Measurements from ENCODE around the gene STK17A.

The STK17A gene

GRCh38 chr7:43631559-43631958 lies 48.7 kb downstream of the STK17A start:
- TF ChIP-seq CTCF (IDR thresholded peaks at IDR 0.05; ENCODE audit: insufficient read depth, missing control alignments), result no peak
- FAIRE-seq, result no peak

GRCh38 chr7:43632746-43633145 lies 49.8 kb downstream of the STK17A start:
- TF ChIP-seq CTCF (IDR thresholded peaks at IDR 0.05; ENCODE audit: insufficient read depth, missing control alignments), result no peak
- no peak for FAIRE-seq
- no peak for DNase-seq (ENCODE audit: insufficient read length, low spot score)

More at GRCh38 chr7:43631559-43631958, 48.7 kb downstream of the STK17A start:
- DNase-seq (ENCODE audit: insufficient read length, low spot score), result no peak

- no peak for DNase-seq (ENCODE audit: insufficient read length, low spot score)
- TF ChIP-seq CTCF (IDR thresholded peaks at IDR 0.05; ENCODE audit: insufficient read depth, missing control alignments), result no peak
- FAIRE-seq, result no peak
Measured at GRCh38 chr7:43634384-43634783, 51.5 kb downstream of the STK17A start.

- TF ChIP-seq CTCF (IDR thresholded peaks at IDR 0.05; ENCODE audit: insufficient read depth, missing control alignments), result no peak
- no peak for DNase-seq (ENCODE audit: insufficient read length, low spot score)
Measured at GRCh38 chr7:43636093-43636492, 53.2 kb downstream of the STK17A start.

GRCh38 chr7:43637114-43637806 lies 54.4 kb downstream of the STK17A start:
- no peak for DNase-seq (ENCODE audit: insufficient read length, low spot score)
- TF ChIP-seq CTCF (IDR thresholded peaks at IDR 0.05; ENCODE audit: insufficient read depth, missing control alignments), result no peak
- no peak for FAIRE-seq

More at GRCh38 chr7:43636093-43636492, 53.2 kb downstream of the STK17A start:
- FAIRE-seq, result no peak

GRCh38 chr7:43639858-43640491 lies 57.1 kb downstream of the STK17A start:
- peak; percentile 45 for DNase-seq (ENCODE audit: insufficient read length, low spot score)
- peak; percentile 89 for FAIRE-seq
- no peak for TF ChIP-seq CTCF (IDR thresholded peaks at IDR 0.05; ENCODE audit: insufficient read depth, missing control alignments)

GRCh38 chr7:43640679-43641078 lies 57.8 kb downstream of the STK17A start:
- DNase-seq (ENCODE audit: insufficient read length, low spot score) (no peak), FAIRE-seq (no peak)
- no peak for TF ChIP-seq CTCF (IDR thresholded peaks at IDR 0.05; ENCODE audit: insufficient read depth, missing control alignments)
